SH-SY5Y (cell line): Measurements from ENCODE around the gene SYK.

Experiments used
- GATA2 ChIP-seq: IDR thresholded peaks from 2 replicates; pipeline ENCODE4 v1.6.1; 2011; ENCODE audit warnings: mild to moderate bottlenecking, low read depth, low read length
- GATA3 ChIP-seq: IDR thresholded peaks from 2 replicates; pipeline ENCODE4 v1.6.1; 2011; ENCODE audit warnings: low read depth, mild to moderate bottlenecking, low read length, moderate library complexity

GRCh38 chr9:90898228-90898627 lies 96.6 kb downstream of the SYK start:
- TF ChIP-seq GATA3 (no peak), GATA2 (no peak)
